Stimulated activated CD8-positive, alpha-beta memory T cell treated with anti-CD3 and anti-CD28 coated beads, Interleukin-7, amount 100 ng/mL, for 1 hour (primary cell): ENCODE data around the gene ZNF24.
A peak's percentile ranks its signal among the peaks of the same experiment; 100 is the strongest.

Source experiments
- DNase-seq, 2 donors: peaks; one replicate each; pipeline ENCODE4 v3.0.0-alpha.2; 2020; ENCODE audit warnings: low read depth in 2 of 2

Gene ZNF24

GRCh38 chr18:35343936-35344735, at the start of gene ZNF24:
Gene ZNF24 (minus strand): TSS chr18:35344420. CDS start chr18:35340650, 3,770 bp downstream.
- DNase-seq: peak; percentile 78 to 84

DNA sequence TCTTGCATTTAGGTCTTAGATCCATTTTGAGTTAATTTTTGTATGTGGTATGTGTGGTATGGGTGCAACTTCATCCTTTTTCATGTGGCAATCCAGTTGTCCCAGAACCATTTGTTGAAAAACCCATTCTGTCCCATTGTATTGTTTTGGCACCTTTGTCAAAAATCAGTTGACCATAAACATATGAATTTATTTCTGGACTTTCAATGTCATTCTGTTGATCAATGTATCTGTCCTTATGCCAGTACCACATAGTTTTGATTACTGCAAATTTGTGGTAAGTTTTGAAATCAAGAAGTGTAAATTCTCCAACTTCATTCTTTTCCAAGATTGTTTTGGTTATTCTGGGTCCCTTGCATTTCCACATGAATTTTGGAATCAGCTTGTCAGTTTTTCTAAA, 49.5 kb upstream of the ZNF24 start:
- DNase-seq: no peak

DNA sequence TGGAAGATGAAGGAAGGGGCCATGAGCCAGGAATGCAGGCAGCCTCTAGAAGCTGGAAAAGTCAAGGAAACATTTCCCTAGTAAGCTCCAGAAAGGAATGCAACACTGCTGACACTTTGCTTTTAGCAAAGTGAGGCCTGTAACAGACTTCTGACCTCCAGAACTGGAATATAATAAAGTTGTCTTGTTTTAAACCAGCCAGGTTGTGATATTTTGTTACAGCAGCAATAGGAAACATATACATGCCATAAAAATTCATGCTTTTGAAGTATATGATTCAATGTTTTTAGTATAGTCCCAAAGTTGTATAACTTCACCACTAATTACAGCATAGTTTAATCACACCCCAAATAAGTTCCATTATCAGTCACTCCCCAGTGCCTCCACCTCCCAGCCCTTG, 48.2 kb upstream of the ZNF24 start:
- no peak for DNase-seq

- DNase-seq: no peak
Observed at GRCh38 chr18:35390951-35391700, 46.9 kb upstream of the ZNF24 start.

DNA sequence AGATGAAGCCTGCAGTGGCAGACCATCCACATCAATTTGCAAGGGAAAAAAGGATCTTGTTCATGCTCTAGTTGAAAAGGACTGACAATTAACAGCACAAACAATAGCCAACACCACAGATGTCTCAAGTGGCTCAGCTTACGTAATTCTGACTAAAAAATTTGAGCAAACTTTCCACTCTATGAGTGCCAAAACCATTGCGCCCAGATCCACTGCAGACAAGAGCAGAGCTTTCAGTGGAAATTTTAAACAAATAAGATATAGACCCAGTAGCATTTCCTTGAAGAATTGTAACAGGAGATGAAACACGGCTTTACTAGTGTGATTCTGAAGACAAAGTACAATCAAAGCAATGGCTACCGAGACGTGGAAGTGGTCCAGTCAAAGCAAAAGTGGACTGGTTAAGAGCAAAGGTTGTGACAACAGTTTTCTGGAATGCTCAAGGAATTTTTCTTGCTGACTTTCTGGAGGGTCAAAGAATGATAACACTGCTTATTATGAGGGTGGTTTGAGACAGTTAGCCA, 44.9 kb upstream of the ZNF24 start:
- DNase-seq: no peak

- no peak for DNase-seq
Observed at GRCh38 chr18:35387152-35387571, 42.9 kb upstream of the ZNF24 start.

DNA sequence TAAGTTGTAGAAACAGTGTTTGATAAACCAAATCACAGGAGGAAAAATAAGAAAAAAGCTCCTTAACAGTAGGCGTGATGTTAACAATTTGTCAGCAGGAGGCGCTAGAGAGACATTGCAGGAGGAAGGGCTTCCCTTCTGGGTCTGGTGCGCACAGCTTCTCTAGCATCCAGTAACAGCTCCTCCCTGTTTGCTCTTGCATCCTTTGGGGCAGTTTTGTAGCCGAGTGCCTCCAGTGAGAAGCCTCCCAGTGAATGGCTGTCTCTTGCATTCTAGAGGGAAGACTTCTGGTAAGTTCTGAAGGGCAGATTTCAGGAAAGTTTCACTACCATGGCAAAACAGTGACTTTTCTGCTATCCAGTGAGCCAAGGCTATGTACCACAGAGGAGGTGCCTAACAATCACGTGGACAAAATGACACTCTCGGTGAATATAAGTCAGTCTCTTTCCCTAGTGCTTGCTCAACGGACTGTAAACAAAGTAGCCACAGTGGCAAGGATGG, 42.4 kb upstream of the ZNF24 start:
- peak; percentile 25 to 27 for DNase-seq

- no peak for DNase-seq
Observed at GRCh38 chr18:35383136-35383535, 38.9 kb upstream of the ZNF24 start.

DNA sequence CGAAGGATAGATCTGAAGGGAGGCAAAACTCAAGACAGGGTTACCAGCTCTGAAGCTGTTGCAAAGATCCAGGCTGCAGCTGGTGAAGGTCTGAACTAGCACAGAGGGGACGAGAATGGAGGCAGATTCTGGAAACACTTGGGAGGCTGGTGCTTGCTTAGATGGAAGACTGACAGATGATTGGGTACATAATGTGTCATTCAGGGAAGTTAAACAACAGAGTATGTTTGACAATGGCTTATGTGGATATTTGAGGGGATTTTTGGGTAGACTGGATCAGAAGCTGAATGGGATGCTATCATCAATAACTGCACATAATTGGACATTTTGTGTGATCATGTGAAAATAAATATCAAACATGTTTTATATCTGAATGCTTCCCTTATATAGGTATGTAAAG, 35.2 kb upstream of the ZNF24 start:
- DNase-seq: no peak

GRCh38 chr18:35378574-35378896, 34.3 kb upstream of the ZNF24 start:
- no peak for DNase-seq

GRCh38 chr18:35377875-35378573, 33.8 kb upstream of the ZNF24 start:
- DNase-seq: no peak

DNA sequence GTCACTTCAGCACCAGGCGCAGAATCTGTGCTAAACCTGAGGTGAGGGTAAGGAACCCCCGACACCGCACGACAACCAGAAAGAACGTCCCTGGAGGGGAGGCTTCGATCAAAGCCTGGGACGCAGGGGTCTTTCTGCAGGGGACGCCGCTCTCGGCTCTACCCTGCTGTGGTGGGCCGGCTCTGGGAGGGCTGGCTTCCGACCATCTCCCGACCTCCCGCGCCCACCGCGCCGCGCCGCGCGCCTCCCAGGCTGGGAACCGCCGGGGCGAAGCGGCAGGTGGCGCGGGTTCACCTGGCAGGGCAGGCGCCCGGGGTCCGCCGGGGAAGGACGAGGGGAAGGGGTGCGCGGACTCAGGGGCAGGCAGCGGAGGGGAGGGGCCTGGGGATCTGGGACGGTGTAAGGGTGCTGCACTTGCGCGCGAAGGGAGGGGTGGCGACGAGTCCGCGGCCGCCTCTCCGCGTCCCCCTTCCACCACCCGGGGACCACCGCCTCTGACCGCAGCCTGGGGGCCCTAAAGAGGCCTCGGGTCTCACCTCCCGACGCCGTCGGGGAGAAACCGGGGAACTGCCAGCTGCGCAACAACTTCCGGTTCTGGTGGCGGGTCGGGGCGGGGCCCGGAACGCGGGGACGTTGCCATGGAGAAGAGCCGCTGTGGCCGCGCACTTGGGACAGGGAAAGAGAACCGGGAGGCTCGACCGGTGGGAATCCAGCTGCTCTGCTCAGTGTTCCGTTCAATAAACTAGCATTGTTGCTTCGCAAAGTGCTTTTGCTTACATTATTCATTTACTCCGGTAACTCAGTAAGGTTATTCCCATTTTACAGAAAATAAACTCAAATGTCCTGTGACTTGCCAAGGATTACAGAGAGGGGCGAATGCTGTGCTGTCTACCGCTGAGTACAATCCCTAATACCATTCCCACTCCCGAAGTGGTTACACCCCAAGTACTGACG, 32.8 kb upstream of the ZNF24 start, which contains the start of gene ZNF396:
Gene ZNF396, minus strand, starts transcription at position 596 of the 954 bp plus-strand sequence. CDS start 3,045 bp downstream, outside the sequence.
- DNase-seq: peak; percentile 41 to 54

- no peak for DNase-seq
Observed at GRCh38 chr18:35376393-35376741, 32.1 kb upstream of the ZNF24 start.

GRCh38 chr18:35374708-35375107, 30.5 kb upstream of the ZNF24 start:
- DNase-seq: no peak

DNA sequence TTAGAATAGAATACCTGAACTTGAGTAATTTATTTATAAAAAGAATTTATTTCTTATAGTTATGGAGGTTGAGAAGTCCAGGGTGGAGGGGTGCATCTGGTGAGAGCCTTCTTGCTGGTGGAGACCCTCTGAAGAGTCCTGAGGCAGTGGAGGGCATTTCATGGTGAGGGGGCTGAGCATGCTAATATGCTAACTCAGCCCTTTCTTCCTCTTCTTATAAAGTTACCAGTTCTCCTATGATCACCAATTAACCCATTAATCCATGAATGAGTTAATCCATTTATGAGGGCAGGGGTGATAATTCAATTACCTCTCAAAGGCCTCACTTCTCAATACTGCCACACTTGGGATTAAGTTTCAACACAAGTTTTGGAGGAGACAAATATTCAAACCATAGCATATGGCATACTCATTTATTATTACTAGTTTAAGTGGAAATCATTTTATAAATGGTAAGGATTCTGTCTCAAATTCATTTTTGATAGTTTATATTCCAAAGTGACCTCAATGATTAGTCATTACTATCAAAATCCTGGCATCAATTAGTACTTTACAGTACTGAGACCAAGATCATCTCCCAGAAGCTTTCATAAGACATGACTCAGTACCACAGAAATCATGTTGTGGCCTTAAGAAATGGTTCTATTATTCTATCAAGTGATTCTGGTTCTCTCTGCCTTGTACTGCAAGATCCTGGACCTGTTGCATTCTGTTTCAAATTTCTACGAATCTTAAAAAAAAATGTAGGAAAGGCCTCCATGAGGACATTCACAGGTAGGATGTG, 27.4 kb upstream of the ZNF24 start:
- no peak for DNase-seq

DNA sequence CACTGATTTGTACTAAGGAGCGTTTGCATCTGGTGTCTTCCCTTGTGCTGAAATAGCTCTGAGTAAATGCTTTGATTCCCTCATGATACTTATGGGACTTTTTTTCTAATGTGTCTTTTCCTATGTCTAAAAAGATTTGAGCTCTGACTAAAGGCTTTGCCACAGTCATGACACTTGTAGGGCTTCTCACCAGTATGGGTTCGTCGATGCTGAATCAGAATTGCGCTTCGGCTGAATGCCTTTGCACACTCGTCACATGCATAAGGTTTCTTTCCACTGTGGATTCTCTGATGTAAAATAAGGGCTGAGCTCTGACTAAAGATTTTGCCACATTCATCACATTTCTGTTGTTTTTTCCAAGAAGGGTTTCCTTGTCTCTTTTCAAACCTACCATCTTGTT, 24.9 kb upstream of the ZNF24 start:
- DNase-seq: no peak

- DNase-seq: no peak
Observed at GRCh38 chr18:35368595-35368994, 24.4 kb upstream of the ZNF24 start.

GRCh38 chr18:35362531-35362930, 18.3 kb upstream of the ZNF24 start:
- DNase-seq: no peak

DNA sequence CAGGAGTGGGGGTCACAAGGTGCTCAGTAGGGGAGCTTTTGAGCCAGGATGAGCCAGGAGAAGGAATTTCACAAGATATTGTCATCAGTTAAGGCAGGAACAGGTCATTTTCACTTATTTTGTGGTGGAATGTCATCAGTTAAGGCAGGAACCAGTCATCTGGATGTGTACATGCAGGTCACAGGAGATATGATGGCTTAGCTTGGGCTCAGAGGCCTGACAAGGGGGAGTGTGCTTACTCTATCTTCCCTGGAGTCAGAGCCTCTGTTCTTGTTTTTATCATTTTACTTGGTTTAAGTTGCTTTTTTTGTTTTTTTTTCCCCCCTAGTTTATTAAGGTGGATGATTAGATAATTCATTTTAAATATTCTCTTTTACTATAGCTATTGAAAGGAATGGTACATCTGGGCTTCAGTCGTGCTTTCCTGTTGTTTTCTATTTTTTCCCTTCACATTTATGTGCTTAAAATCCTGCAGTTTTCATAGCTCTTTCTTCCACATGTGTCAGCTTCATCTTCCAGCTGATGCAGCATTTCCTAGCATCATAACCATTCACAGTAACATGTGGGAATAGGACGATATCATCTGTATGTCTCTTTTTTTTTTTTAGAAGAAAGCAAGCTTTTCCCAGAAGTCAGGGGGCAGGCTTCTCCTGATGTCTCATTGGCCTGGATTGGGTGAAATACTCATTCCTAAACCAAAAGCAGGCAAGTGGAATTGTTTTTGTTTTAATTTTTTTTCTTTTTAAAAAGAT, 17.5 kb upstream of the ZNF24 start:
- no peak for DNase-seq
